Measurements from ENCODE around the gene ZBTB8OS.

ZBTB8OS gene

GRCh38 chr1:32606565-32607371 is 43.6 kb downstream of the ZBTB8OS start:
- DNase-seq = no peak

GRCh38 chr1:32605711-32606424 is 44.5 kb downstream of the ZBTB8OS start:
- DNase-seq = no peak

GRCh38 chr1:32600034-32600433 is 50.3 kb downstream of the ZBTB8OS start:
- DNase-seq = no peak

DNA sequence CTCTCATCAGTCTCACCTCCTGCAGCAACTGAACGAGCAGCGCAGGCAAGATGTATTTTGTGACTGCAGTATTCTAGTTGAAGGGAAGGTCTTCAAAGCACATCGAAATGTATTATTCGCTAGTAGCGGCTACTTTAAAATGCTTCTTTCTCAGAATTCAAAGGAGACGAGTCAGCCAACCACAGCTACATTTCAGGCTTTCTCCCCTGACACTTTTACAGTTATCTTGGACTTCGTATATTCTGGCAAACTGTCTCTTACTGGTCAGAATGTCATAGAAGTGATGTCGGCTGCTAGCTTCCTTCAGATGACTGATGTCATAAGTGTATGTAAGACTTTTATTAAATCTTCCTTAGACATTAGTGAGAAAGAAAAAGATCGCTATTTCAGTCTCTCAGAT is 57.4 kb downstream of the ZBTB8OS start:
- no peak for DNase-seq

- no peak for DNase-seq
Measured at GRCh38 chr1:32580348-32581017, 69.9 kb downstream of the ZBTB8OS start.

Measured in CD4-positive, alpha-beta T cell treated with Interleukin-4 for 1 hour (primary cell).